Measurements from ENCODE around the gene OR2V2.

Gene OR2V2

DNA sequence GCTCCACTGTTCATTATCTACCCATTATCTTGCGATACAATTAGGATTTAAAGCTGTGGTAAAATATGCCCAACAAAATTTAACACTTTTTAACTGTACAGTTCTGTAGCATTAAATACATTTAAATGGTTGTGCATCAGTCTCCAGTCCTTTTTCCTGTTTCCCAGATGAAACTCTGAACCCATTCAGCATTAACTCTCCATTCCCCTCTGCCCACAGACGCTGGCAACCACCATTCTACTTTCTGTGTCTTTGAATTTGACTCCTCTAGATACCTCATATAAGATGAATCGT is 60.5 kb downstream of the OR2V2 start:
- TF ChIP-seq, protein P1, sequence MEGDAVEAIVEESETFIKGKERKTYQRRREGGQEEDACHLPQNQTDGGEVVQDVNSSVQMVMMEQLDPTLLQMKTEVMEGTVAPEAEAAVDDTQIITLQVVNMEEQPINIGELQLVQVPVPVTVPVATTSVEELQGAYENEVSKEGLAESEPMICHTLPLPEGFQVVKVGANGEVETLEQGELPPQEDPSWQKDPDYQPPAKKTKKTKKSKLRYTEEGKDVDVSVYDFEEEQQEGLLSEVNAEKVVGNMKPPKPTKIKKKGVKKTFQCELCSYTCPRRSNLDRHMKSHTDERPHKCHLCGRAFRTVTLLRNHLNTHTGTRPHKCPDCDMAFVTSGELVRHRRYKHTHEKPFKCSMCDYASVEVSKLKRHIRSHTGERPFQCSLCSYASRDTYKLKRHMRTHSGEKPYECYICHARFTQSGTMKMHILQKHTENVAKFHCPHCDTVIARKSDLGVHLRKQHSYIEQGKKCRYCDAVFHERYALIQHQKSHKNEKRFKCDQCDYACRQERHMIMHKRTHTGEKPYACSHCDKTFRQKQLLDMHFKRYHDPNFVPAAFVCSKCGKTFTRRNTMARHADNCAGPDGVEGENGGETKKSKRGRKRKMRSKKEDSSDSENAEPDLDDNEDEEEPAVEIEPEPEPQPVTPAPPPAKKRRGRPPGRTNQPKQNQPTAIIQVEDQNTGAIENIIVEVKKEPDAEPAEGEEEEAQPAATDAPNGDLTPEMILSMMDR (IDR thresholded peaks at IDR 0.05) = no peak
